PC-3 (cell line): ENCODE data around the gene PSME2. TPM values are rescaled to one million over a fixed set of nuclear protein-coding genes. Genes with fewer than 3 reads are reported as not detected.

Source experiments
- ATAC-seq: fragments of 200-7000 bp; cut with Tn5 transposase; 2 replicates; pipeline ENCODE4 v1.9.1; 2020; ENCODE audit warnings: mild to moderate bottlenecking, moderate library complexity
- BruUV-seq: library from RNA; stranded (reverse); fragments of 400-500 nt; replicated peaks from 2 replicates; lab custom pipeline; 2021; lab: Mats Ljungman, UMichigan
- CTCF ChIA-PET: fragments of 300-600 bp; sonication (Branson Sonifier 250); formaldehyde crosslinking; loops from one replicate; lab custom pipeline; 2022; ENCODE audit warnings: antibody characterized with exemption; lab: Charles Lee
- POLR2A ChIA-PET: fragments of 300-600 bp; sonication (Branson Sonifier 250); formaldehyde crosslinking; loops from one replicate; lab custom pipeline; 2022; ENCODE audit warnings: antibody characterized with exemption; ENCODE audit not compliant: unreplicated experiment; lab: Charles Lee
- DNase-seq: peaks from one replicate; pipeline ENCODE4 v3.0.0-alpha.2; 2015
- H2AFZ ChIP-seq: fragments of 300-600 bp; sonication (generic); 2 replicates; pipeline ENCODE4 v1.6.0; 2016; ENCODE audit warnings: antibody characterized with exemption, low read length
- H3F3A ChIP-seq: fragments of 300-600 bp; sonication (generic); one replicate; pipeline ENCODE4 v1.6.0; 2017; ENCODE audit warnings: antibody characterized with exemption, low read length, control low read depth, mild to moderate bottlenecking; ENCODE audit not compliant: unreplicated experiment
- H3K27ac ChIP-seq: fragments of 300-600 bp; sonication (generic); 2 replicates; pipeline ENCODE4 v1.5.1; 2016; ENCODE audit warnings: mild to moderate bottlenecking, low read length
- H3K27me3 ChIP-seq: fragments of 300-600 bp; sonication (generic); 2 replicates; pipeline ENCODE4 v1.6.1; 2016; ENCODE audit warnings: low read length, mixed read lengths
- H3K36me3 ChIP-seq: fragments of 300-600 bp; sonication (generic); 2 replicates; pipeline ENCODE4 v1.6.1; 2016; ENCODE audit warnings: low read depth, mixed run types, low read length, mixed read lengths
- H3K4me1 ChIP-seq: fragments of 300-600 bp; sonication (generic); 2 replicates; pipeline ENCODE4 v1.5.1; 2016; ENCODE audit warnings: low read length; ENCODE audit not compliant: insufficient read depth
- H3K4me2 ChIP-seq: fragments of 300-600 bp; sonication (generic); 2 replicates; pipeline ENCODE4 v1.6.0; 2016; ENCODE audit warnings: low read length
- H3K4me3 ChIP-seq: fragments of 300-600 bp; sonication (generic); 2 replicates; pipeline ENCODE4 v1.5.1; 2016; ENCODE audit warnings: mild to moderate bottlenecking, low read length, mixed read lengths
- H3K79me2 ChIP-seq: fragments of 300-600 bp; sonication (generic); 2 replicates; pipeline ENCODE4 v1.6.1; 2017; ENCODE audit warnings: low read length, mixed read lengths
- H3K9ac ChIP-seq: fragments of 300-600 bp; sonication (generic); 2 replicates; pipeline ENCODE4 v1.6.0; 2016; ENCODE audit warnings: mild to moderate bottlenecking, low read length
- H3K9me2 ChIP-seq: fragments of 300-600 bp; sonication (generic); replicated peaks from 2 replicates; pipeline ENCODE4 v1.6.1; 2016; ENCODE audit warnings: mixed run types, low read length, mixed read lengths
- H3K9me3 ChIP-seq: fragments of 300-600 bp; sonication (generic); 2 replicates; pipeline ENCODE4 v1.6.1; 2016; ENCODE audit warnings: low read length, mixed read lengths
- H4K20me1 ChIP-seq: fragments of 300-600 bp; sonication (generic); 2 replicates; pipeline ENCODE4 v1.6.1; 2016; ENCODE audit warnings: low read length, mixed read lengths
- EZH2 ChIP-seq: fragments of 300-600 bp; sonication (generic); IDR thresholded peaks from one replicate; pipeline ENCODE4 v1.6.1; 2017; ENCODE audit warnings: antibody characterized with exemption, mild to moderate bottlenecking, low read length; ENCODE audit not compliant: unreplicated experiment
- EZH2phosphoT487 ChIP-seq: fragments of 300-600 bp; sonication (generic); IDR thresholded peaks from 2 replicates; pipeline ENCODE4 v1.6.1; 2018; ENCODE audit warnings: mild to moderate bottlenecking, antibody characterized with exemption, low read length, borderline replicate concordance
- intact Hi-C: fragments of 100-400 bp; cut with micrococcal nuclease; formaldehyde crosslinking; loops from 2 replicates; pipeline ENCODE4 v1.9.0; 2023
- total RNA-seq: library from RNA; depleted of rRNA; stranded (reverse); fragments of >200 nt; gene quantifications from 2 replicates; pipeline ENCODE4 v1.2.3, GENCODE V29; 2014
- TF ChIP-seq, protein P1 (sequence below): fragments of 300-600 bp; sonication (generic); conservative IDR thresholded peaks from 2 replicates; pipeline ENCODE4 v1.5.1; 2017; ENCODE audit warnings: antibody characterized with exemption, low read depth, mild to moderate bottlenecking, low read length

The PSME2 gene
- total RNA-seq, 1 experiment from 2014 or later = 297 TPM

DNA sequence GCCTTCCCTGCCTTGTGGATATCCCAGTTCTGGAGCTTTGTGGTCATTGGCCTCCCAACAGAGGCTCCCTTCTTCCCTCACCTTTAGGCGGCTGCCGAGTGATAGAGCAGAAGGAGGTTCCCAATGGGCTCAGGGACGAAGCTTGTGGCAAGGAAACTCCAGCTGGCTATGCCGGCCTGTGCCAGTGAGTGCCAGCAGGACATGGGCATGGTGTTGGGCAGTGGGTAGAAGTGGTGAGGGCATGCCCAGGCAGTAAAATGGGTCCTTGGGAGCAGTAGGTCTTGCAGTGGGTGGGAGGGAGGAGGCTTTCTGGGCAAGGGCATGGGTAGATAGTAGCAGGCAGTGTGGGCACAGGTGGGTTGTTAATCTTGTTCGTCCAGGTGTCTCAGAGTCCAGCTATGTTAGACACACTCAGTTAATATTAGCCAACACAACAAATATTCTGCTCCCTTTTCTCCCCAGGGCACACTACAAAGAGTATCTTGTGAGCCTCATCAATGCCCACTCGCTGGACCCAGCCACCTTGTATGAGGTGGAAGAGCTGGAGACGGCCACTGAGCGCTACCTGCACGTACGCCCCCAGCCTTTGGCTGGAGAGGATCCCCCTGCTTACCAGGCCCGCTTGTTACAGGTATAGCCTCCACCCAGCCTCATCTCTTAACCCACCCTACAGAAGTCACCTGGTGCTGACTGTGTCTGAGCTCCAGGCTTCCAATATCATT, 13.5 kb upstream of the PSME2 start:
- Histone ChIP-seq H3K9ac (no peak overlapping the region), H3K27me3 (no peaks in the 10 kb centered on the region), H3K4me2 (no peak overlapping the region), H2AFZ (no peak overlapping the region), H3K4me1 (peaks cover 13% of the 10 kb centered on the region), H3F3A (peaks cover 4% of the 10 kb centered on the region), H3K9me3 (no peaks in the 10 kb centered on the region), H3K36me3 (peaks cover 35% of the 10 kb centered on the region), H3K4me3 (no peak overlapping the region), H3K9me2 (no peaks in the 10 kb centered on the region), H3K79me2 (no peaks in the 10 kb centered on the region), H3K27ac (no peak overlapping the region), H4K20me1 (no peaks in the 10 kb centered on the region)
- intact Hi-C loops = loop anchor here (2.0 kb wide), 1 partner anchor 101 kb away; no protein-coding TSS in a partner anchor
- ChIA-PET POLR2A (interaction anchor here (0.5 kb wide), 1 partner anchor 54 kb away, joined by 3 read pairs; no protein-coding TSS in a partner anchor), CTCF (interaction anchor here (0.6 to 1.3 kb wide), 2 partner anchors 24 to 51 kb away, joined by 3 to 4 read pairs; partner anchors contain the start of gene PSME1)
- ATAC-seq (no peak), DNase-seq (no peak)
- no TSS peak for BruUV-seq
- no peak for TF ChIP-seq EZH2phosphoT487
- TF ChIP-seq EZH2 = no peak
- TF ChIP-seq, protein P1, sequence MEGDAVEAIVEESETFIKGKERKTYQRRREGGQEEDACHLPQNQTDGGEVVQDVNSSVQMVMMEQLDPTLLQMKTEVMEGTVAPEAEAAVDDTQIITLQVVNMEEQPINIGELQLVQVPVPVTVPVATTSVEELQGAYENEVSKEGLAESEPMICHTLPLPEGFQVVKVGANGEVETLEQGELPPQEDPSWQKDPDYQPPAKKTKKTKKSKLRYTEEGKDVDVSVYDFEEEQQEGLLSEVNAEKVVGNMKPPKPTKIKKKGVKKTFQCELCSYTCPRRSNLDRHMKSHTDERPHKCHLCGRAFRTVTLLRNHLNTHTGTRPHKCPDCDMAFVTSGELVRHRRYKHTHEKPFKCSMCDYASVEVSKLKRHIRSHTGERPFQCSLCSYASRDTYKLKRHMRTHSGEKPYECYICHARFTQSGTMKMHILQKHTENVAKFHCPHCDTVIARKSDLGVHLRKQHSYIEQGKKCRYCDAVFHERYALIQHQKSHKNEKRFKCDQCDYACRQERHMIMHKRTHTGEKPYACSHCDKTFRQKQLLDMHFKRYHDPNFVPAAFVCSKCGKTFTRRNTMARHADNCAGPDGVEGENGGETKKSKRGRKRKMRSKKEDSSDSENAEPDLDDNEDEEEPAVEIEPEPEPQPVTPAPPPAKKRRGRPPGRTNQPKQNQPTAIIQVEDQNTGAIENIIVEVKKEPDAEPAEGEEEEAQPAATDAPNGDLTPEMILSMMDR = no peak

DNA sequence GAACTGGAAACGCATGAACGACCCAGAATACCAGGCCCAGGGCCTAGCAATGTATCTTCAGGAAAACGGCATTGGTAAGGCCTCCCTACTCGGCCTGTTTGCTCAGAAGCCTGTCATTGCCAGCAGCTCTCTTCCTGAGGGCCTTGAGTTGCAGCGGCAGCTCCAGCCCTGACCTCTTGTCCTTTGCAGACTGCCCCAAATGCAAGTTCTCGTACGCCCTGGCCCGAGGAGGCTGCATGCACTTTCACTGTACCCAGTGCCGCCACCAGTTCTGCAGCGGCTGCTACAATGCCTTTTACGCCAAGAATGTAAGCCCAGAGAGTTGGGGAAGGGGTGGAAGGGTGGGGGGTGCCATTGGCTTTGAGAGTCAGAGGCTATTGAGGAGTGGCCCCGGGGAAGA, 10.9 kb upstream of the PSME2 start:
- H3K4me3 ChIP-seq = no peak overlapping the region
- ATAC-seq = no peak
- intact Hi-C loops = no loop called here
- peaks cover 34% of the 10 kb centered on the region; the same call in 1 of the 2 replicates for H3K36me3 ChIP-seq
- H3K79me2 ChIP-seq = no peaks in the 10 kb centered on the region
- no peak overlapping the region for H2AFZ ChIP-seq
- TF ChIP-seq EZH2phosphoT487 (no peak), EZH2 (no peak)
- TF ChIP-seq, protein P1 = no peak
- no TSS peak for BruUV-seq
- no peak overlapping the region for H3K9ac ChIP-seq
- peaks cover 4% of the 10 kb centered on the region for H3F3A ChIP-seq
- H3K4me1 ChIP-seq = peaks cover 13% of the 10 kb centered on the region
- H3K27me3 ChIP-seq = no peaks in the 10 kb centered on the region
- H4K20me1 ChIP-seq = no peaks in the 10 kb centered on the region
- CTCF ChIA-PET = no interaction called here
- no peak overlapping the region for H3K4me2 ChIP-seq
- no peak overlapping the region for H3K27ac ChIP-seq
- no peak for DNase-seq
- no peaks in the 10 kb centered on the region for H3K9me3 ChIP-seq
- H3K9me2 ChIP-seq = no peaks in the 10 kb centered on the region
- POLR2A ChIA-PET = no interaction called here

DNA sequence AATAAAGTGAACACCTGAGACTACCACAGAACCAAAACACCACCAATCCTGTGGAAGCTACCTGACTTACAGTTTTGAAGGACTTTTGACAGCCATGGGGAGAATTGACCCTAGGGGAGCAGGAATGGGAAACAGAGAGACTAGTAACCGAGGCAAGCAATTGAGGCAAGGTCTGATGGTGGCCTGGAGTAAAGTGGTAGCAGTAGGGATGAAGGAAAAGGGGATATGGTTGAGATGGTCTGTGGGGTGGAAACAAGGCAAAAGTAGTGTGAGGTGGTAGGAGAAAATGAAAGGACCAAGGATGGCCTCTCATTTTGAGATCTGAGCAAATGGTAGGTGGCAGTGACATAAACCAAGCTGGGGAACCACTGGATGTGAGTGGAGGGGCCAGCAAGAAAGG, 10.4 kb upstream of the PSME2 start:
- no peak overlapping the region for H3K4me2 ChIP-seq
- DNase-seq (no peak), ATAC-seq (no peak)
- no peaks in the 10 kb centered on the region for H3K79me2 ChIP-seq
- ChIA-PET POLR2A (no interaction called here), CTCF (no interaction called here)
- H3K36me3 ChIP-seq = peaks cover 36% of the 10 kb centered on the region; the same call in 1 of the 2 replicates
- no peak overlapping the region for H3K4me3 ChIP-seq
- H3K4me1 ChIP-seq = peaks cover 12% of the 10 kb centered on the region
- no TSS peak for BruUV-seq
- no peaks in the 10 kb centered on the region for H3K27me3 ChIP-seq
- peaks cover 4% of the 10 kb centered on the region for H3F3A ChIP-seq
- H2AFZ ChIP-seq = no peak overlapping the region
- TF ChIP-seq, protein P1 = no peak
- TF ChIP-seq EZH2 (no peak), EZH2phosphoT487 (no peak)
- H3K27ac ChIP-seq = no peak overlapping the region
- intact Hi-C loops = no loop called here
- H3K9me2 ChIP-seq = no peaks in the 10 kb centered on the region
- no peaks in the 10 kb centered on the region for H3K9me3 ChIP-seq
- no peaks in the 10 kb centered on the region for H4K20me1 ChIP-seq
- H3K9ac ChIP-seq = no peak overlapping the region
